Keratinocyte (primary cell): Measurements from ENCODE around the gene FCMR. TPM values are rescaled to one million over a fixed set of nuclear protein-coding genes. Genes with fewer than 3 reads are reported as not detected.

Experiments
- DNase-seq: peaks from one replicate; pipeline ENCODE4 v3.0.0-alpha.2; 2011; ENCODE audit warnings: low read depth, missing footprints, low spot score
- FAIRE-seq: peaks from 2 replicates; lab custom pipeline; 2011; peaks lifted over from hg19 to GRCh38; lab: Jason Lieb, UNC
- H2AFZ ChIP-seq: 2 replicates; pipeline ENCODE4 v1.6.0; 2012; ENCODE audit warnings: low read length, control low read depth, inconsistent platforms; ENCODE audit not compliant: control insufficient read depth
- H3K27ac ChIP-seq: 2 replicates; pipeline ENCODE4 v1.5.1; 2011; ENCODE audit warnings: low read length; ENCODE audit not compliant: control insufficient read depth, insufficient read depth
- H3K27me3 ChIP-seq: 3 replicates; pipeline ENCODE4 v1.6.0; 2011; ENCODE audit warnings: low read length; ENCODE audit not compliant: control insufficient read depth, insufficient read depth; ENCODE audit errors: extremely low read depth
- H3K36me3 ChIP-seq, 2 experiments: 2 replicates in 1 of 2; 3 replicates in 1 of 2; pipeline ENCODE4 v1.5.1; 2011; ENCODE audit warnings: low read length in 2 of 2, mild to moderate bottlenecking in 1 of 2; ENCODE audit not compliant: control insufficient read depth in 2 of 2, insufficient read depth in 2 of 2; ENCODE audit errors: extremely low read depth in 1 of 2
- H3K4me1 ChIP-seq: 3 replicates; pipeline ENCODE4 v1.5.1; 2011; ENCODE audit warnings: low read length; ENCODE audit not compliant: control insufficient read depth, insufficient read depth; ENCODE audit errors: extremely low read depth
- H3K4me2 ChIP-seq: 3 replicates; pipeline ENCODE4 v1.6.0; 2011; ENCODE audit warnings: low read depth, low read length; ENCODE audit not compliant: control insufficient read depth, insufficient read depth; ENCODE audit errors: extremely low read depth
- H3K4me3 ChIP-seq, 3 experiments: fragments of 200-600 bp in 1 of 3; sonication (generic) in 1 of 3; 2 replicates in 2 of 3; 3 replicates in 1 of 3; pipeline ENCODE4 v1.5.1; 2011 to 2016; ENCODE audit warnings: low read length in 3 of 3, mild to moderate bottlenecking in 3 of 3, control low read depth in 2 of 3, inconsistent platforms in 1 of 3, low read depth in 1 of 3, mixed read lengths in 1 of 3, mixed run types in 1 of 3, moderate library complexity in 1 of 3; ENCODE audit not compliant: control insufficient read depth in 2 of 3, insufficient read depth in 2 of 3; ENCODE audit errors: extremely low read depth in 1 of 3
- H3K79me2 ChIP-seq: 2 replicates; pipeline ENCODE4 v1.6.0; 2012; ENCODE audit warnings: low read length; ENCODE audit not compliant: control insufficient read depth, insufficient read depth
- H3K9ac ChIP-seq: 3 replicates; pipeline ENCODE4 v1.6.0; 2011; ENCODE audit warnings: low read length; ENCODE audit not compliant: control insufficient read depth, insufficient read depth; ENCODE audit errors: extremely low read depth
- H3K9me1 ChIP-seq: 3 replicates; pipeline ENCODE4 v1.6.0; 2011; ENCODE audit warnings: low read length; ENCODE audit not compliant: control insufficient read depth, insufficient read depth; ENCODE audit errors: extremely low read depth
- H3K9me3 ChIP-seq: 2 replicates; pipeline ENCODE4 v1.5.1; 2012; ENCODE audit warnings: low read depth, low read length; ENCODE audit not compliant: control insufficient read depth
- H4K20me1 ChIP-seq: 3 replicates; pipeline ENCODE4 v1.6.0; 2011; ENCODE audit warnings: low read length; ENCODE audit not compliant: control insufficient read depth, insufficient read depth; ENCODE audit errors: extremely low read depth
- EZH2 ChIP-seq: IDR thresholded peaks from one replicate; pipeline ENCODE4 v1.6.1; 2012; ENCODE audit warnings: inconsistent platforms, mild to moderate bottlenecking, low read length, moderate library complexity
- dilution Hi-C: fragments of 300-500 bp; cut with MboI; formaldehyde crosslinking; loops from one replicate; pipeline ENCODE4 v1.7.0; 2020; ENCODE audit warnings: low sequenced_read_pairs; ENCODE audit not compliant: extremely low pct_ligation_motif_present
- polyA plus RNA-seq, 5 experiments: library from polyadenylated mRNA; depleted of rRNA in 3 of 5; stranded (reverse) in 3 of 5; stranded (forward) in 1 of 5; unstranded in 1 of 5; fragments of >200 nt; gene quantifications; 1 replicate in 1 of 5; 2 replicates in 3 of 5; 3 replicates in 1 of 5; pipeline versions ENCODE4 v1.2.1 to v1.2.3, GENCODE V29; 2011 to 2012; ENCODE audit warnings: missing spikeins in 2 of 5, low read depth in 1 of 5, low replicate concordance in 1 of 5
- TF ChIP-seq, protein P1 (sequence below), 3 experiments: IDR thresholded peaks in 1 of 3; conservative IDR thresholded peaks in 1 of 3; optimal IDR thresholded peaks in 1 of 3; 2 replicates in 2 of 3; 3 replicates in 1 of 3; pipeline versions ENCODE3 to v1.5.1; 2011; ENCODE audit warnings: low read length in 3 of 3, mild to moderate bottlenecking in 3 of 3, moderate library complexity in 2 of 3, control low read depth in 1 of 3, inconsistent platforms in 1 of 3; ENCODE audit not compliant: insufficient read depth in 2 of 3; ENCODE audit errors: extremely low read depth in 1 of 3

Gene FCMR
- polyA plus RNA-seq, 1 donor (not counting 4 experiments of a cell fraction or from before 2014, with no cell fraction given): 1.8 TPM

DNA sequence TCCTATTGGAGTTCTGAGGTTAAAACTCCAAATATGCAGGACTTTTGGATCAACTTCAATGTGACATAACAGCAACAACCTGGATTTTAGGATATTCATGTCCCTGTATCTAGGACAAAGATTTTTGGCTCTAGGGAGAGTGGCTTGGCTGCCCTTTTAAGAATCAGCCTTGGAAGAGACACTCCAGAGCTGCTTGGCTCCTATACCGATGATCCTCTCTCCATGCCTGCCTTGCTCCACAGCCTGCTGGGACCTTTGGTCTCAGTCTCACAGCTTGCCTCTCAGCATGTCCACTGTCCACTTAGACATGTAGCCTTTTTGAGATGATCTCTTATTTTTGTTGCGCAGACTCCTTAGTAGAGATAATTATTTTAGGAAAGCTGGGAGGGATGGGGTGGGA lies 4.5 kb upstream of the FCMR start:
- no peak for DNase-seq
- H3K9ac ChIP-seq: no peak overlapping the region
- H4K20me1 ChIP-seq: no peaks in the 10 kb centered on the region
- H3K4me1 ChIP-seq: no peaks in the 10 kb centered on the region
- dilution Hi-C loops: loop anchor here (10.0 kb wide), 1 partner anchor 59 kb away; no protein-coding TSS in a partner anchor
- H3K27ac ChIP-seq: no peak overlapping the region
- no peaks in the 10 kb centered on the region for H3K9me3 ChIP-seq
- FAIRE-seq: no peak
- no peak overlapping the region for H3K4me2 ChIP-seq
- no peaks in the 10 kb centered on the region for H3K27me3 ChIP-seq
- H3K9me1 ChIP-seq: no peaks in the 10 kb centered on the region
- H3K79me2 ChIP-seq: no peaks in the 10 kb centered on the region
- H2AFZ ChIP-seq: no peak overlapping the region
- no peak overlapping the region for H3K4me3 ChIP-seq
- no peak for TF ChIP-seq EZH2
- TF ChIP-seq, protein P1, sequence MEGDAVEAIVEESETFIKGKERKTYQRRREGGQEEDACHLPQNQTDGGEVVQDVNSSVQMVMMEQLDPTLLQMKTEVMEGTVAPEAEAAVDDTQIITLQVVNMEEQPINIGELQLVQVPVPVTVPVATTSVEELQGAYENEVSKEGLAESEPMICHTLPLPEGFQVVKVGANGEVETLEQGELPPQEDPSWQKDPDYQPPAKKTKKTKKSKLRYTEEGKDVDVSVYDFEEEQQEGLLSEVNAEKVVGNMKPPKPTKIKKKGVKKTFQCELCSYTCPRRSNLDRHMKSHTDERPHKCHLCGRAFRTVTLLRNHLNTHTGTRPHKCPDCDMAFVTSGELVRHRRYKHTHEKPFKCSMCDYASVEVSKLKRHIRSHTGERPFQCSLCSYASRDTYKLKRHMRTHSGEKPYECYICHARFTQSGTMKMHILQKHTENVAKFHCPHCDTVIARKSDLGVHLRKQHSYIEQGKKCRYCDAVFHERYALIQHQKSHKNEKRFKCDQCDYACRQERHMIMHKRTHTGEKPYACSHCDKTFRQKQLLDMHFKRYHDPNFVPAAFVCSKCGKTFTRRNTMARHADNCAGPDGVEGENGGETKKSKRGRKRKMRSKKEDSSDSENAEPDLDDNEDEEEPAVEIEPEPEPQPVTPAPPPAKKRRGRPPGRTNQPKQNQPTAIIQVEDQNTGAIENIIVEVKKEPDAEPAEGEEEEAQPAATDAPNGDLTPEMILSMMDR (optimal IDR thresholded peaks at IDR 0.05 in 1 of 3, IDR thresholded peaks at IDR 0.05 in 1 of 3, conservative IDR thresholded peaks at IDR 0.05 in 1 of 3; ENCODE audit: extremely low read depth in 1 of 3, insufficient read depth in 2 of 3, low read length in 3 of 3): no peak
- H3K36me3 ChIP-seq: no peaks in the 10 kb centered on the region

DNA sequence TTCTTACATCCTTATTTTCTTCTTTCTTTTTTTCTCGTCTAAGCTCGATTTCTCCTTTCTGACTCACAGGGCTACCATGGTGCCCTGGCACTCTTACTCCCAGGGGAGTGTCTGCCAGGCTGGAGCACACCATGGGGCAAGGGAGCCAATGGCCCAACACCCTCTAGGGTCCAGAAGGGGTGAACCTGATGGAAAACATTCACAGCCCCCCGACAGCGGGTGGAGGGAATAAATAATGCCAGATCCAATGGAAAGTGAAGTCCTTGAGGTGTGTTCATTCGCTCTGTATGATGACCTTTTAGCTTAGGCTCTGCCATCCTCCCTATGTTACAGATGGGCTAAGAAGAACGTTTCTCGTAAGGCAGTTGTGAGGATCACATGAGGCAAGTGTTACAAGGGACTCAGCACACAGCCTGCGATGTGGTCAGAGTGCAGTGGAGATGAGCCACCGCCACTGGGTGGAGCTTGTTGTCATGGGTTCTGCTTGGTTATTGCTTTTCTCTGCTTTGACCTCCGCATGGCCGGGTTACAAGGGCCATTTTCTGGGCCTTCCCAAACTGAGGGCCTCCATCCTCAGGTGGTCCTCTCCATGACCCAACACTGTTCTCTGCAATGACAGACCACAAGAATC lies 3.5 kb upstream of the FCMR start:
- dilution Hi-C loops: loop anchor here (10.0 kb wide), 1 partner anchor 60 kb away; no protein-coding TSS in a partner anchor
- TF ChIP-seq EZH2: no peak
- TF ChIP-seq, protein P1 (optimal IDR thresholded peaks at IDR 0.05 in 1 of 3, IDR thresholded peaks at IDR 0.05 in 1 of 3, conservative IDR thresholded peaks at IDR 0.05 in 1 of 3; ENCODE audit: extremely low read depth in 1 of 3, insufficient read depth in 2 of 3, low read length in 3 of 3): peak in 1 of 3 experiments; percentile 45
- no peak for FAIRE-seq
- H4K20me1 ChIP-seq: no peaks in the 10 kb centered on the region
- H3K79me2 ChIP-seq: no peaks in the 10 kb centered on the region
- no peak overlapping the region for H3K27ac ChIP-seq
- no peaks in the 10 kb centered on the region for H3K9me1 ChIP-seq
- no peak overlapping the region for H3K9ac ChIP-seq
- H3K4me3 ChIP-seq: no peak overlapping the region
- no peak overlapping the region for H2AFZ ChIP-seq
- H3K4me1 ChIP-seq: no peaks in the 10 kb centered on the region
- H3K36me3 ChIP-seq: no peaks in the 10 kb centered on the region
- no peaks in the 10 kb centered on the region for H3K9me3 ChIP-seq
- DNase-seq: no peak
- H3K27me3 ChIP-seq: no peaks in the 10 kb centered on the region
- no peak overlapping the region for H3K4me2 ChIP-seq
